GM12878 (cell line): ENCODE data around the gene TMEM72. TPM values are rescaled to one million over a fixed set of nuclear protein-coding genes. Genes with fewer than 3 reads are reported as not detected.

ENCODE experiments used
- ATAC-seq: fragments of 200-7000 bp; cut with Tn5 transposase; 3 replicates; pipeline ENCODE4 v1.9.1; 2020; ENCODE audit warnings: mild to moderate bottlenecking, moderate library complexity
- BruUV-seq: library from RNA; stranded (reverse); fragments of 400-500 nt; replicated peaks from 2 replicates; lab custom pipeline; 2021; lab: Mats Ljungman, UMichigan
- CTCF ChIA-PET: fragments of 300-600 bp; sonication (Branson Sonifier 250); formaldehyde crosslinking; extraction: SDS; loops from one replicate; lab custom pipeline; 2021; ENCODE audit warnings: inconsistent platforms; lab: Yijun Ruan, JAX
- POLR2A ChIA-PET: fragments of 350-600 bp; formaldehyde crosslinking; extraction: SDS; loops from one replicate; lab custom pipeline; 2021; ENCODE audit warnings: inconsistent platforms; lab: Charles Lee
- RAD21 ChIA-PET: fragments of 300-600 bp; sonication (Branson Sonifier 250); formaldehyde crosslinking; loops from one replicate; lab custom pipeline; 2023; ENCODE audit warnings: antibody characterized with exemption; ENCODE audit not compliant: unreplicated experiment; lab: Charles Lee
- SMC1A ChIA-PET: fragments of 300-600 bp; sonication (Branson Sonifier 250); formaldehyde crosslinking; loops from one replicate; lab custom pipeline; 2023; ENCODE audit not compliant: unreplicated experiment, uncharacterized antibody; lab: Charles Lee
- DNase-seq: peaks from one replicate; pipeline ENCODE4 v3.0.0-alpha.2; 2011; ENCODE audit warnings: low read depth, low spot score
- FAIRE-seq: peaks from 3 replicates; lab custom pipeline; 2011; peaks lifted over from hg19 to GRCh38; lab: Jason Lieb, UNC
- H2AFZ ChIP-seq: 2 replicates; pipeline ENCODE4 v1.6.0; 2011; ENCODE audit warnings: low read depth, low read length, control low read depth; ENCODE audit not compliant: control insufficient read depth
- H3K27ac ChIP-seq: 2 replicates; pipeline ENCODE4 v1.5.1; 2011; ENCODE audit warnings: control low read depth; ENCODE audit not compliant: control insufficient read depth, insufficient read depth
- H3K27me3 ChIP-seq, 2 experiments: replicated peaks in 1 of 2; 2 replicates each; pipeline versions ENCODE4 v1.6.0 to v1.6.1; 2011; ENCODE audit warnings: low read length in 1 of 2; ENCODE audit not compliant: control insufficient read depth in 2 of 2, insufficient read depth in 2 of 2
- H3K36me3 ChIP-seq, 2 experiments: 2 replicates each; pipeline ENCODE4 v1.5.1; 2011; ENCODE audit warnings: low read length in 1 of 2; ENCODE audit not compliant: control insufficient read depth in 2 of 2, insufficient read depth in 2 of 2
- H3K4me1 ChIP-seq: 2 replicates; pipeline ENCODE4 v1.6.1; 2011; ENCODE audit warnings: mild to moderate bottlenecking, low read length, moderate library complexity, mixed read lengths; ENCODE audit not compliant: control insufficient read depth, insufficient read depth
- H3K4me2 ChIP-seq: 2 replicates; pipeline ENCODE4 v1.6.0; 2011; ENCODE audit warnings: control low read depth; ENCODE audit not compliant: control insufficient read depth, insufficient read depth
- H3K4me3 ChIP-seq: fragments of 200-600 bp; sonication (generic); 2 replicates; pipeline ENCODE4 v1.5.1; 2016
- H3K79me2 ChIP-seq: 2 replicates; pipeline ENCODE4 v1.6.0; 2011; ENCODE audit warnings: low read length; ENCODE audit not compliant: control insufficient read depth, insufficient read depth
- H3K9ac ChIP-seq: 2 replicates; pipeline ENCODE4 v1.8.0; 2011; ENCODE audit warnings: low read length, control low read depth, mixed read lengths; ENCODE audit not compliant: control insufficient read depth, insufficient read depth
- H3K9me3 ChIP-seq: replicated peaks from 3 replicates; pipeline ENCODE4 v1.5.1; 2011; ENCODE audit warnings: mild to moderate bottlenecking, low read length; ENCODE audit not compliant: control insufficient read depth, insufficient read depth
- H4K20me1 ChIP-seq: 2 replicates; pipeline ENCODE4 v1.6.0; 2011; ENCODE audit not compliant: control insufficient read depth, insufficient read depth
- BCL3 ChIP-seq: IDR thresholded peaks from 2 replicates; pipeline ENCODE4 v1.6.1; 2011; ENCODE audit warnings: borderline replicate concordance, low read depth, mild to moderate bottlenecking, moderate library complexity, low read length; ENCODE audit not compliant: insufficient read depth, poor library complexity, severe bottlenecking
- CHD1 ChIP-seq: IDR thresholded peaks from 2 replicates; pipeline ENCODE4 v1.6.1; 2012; ENCODE audit warnings: low read depth, low read length, improper control_type of control experiment
- CHD4 ChIP-seq: fragments of 200-600 bp; sonication (generic); IDR thresholded peaks from 2 replicates; pipeline ENCODE4 v1.6.1; 2016; ENCODE audit warnings: mild to moderate bottlenecking
- DPF2 ChIP-seq: fragments of 450-650 bp; IDR thresholded peaks from 2 replicates; pipeline ENCODE4 v1.6.1; 2017; ENCODE audit warnings: mild to moderate bottlenecking
- EGR1 ChIP-seq, 2 experiments: IDR thresholded peaks; 1 replicate in 1 of 2; 2 replicates in 1 of 2; pipeline ENCODE4 v1.6.1; 2011 to 2012; ENCODE audit warnings: low read depth in 2 of 2, low read length in 2 of 2, borderline replicate concordance in 1 of 2, mild to moderate bottlenecking in 1 of 2, moderate library complexity in 1 of 2
- EP300 ChIP-seq, 2 experiments: fragments of 150-350 bp in 1 of 2; IDR thresholded peaks; 2 replicates each; pipeline ENCODE4 v1.6.1; 2011 to 2012; ENCODE audit warnings: low read depth in 2 of 2, low read length in 2 of 2, borderline replicate concordance in 1 of 2, improper control_type of control experiment in 1 of 2, inconsistent platforms in 1 of 2; ENCODE audit not compliant: control insufficient read depth in 1 of 2
- IRF4 ChIP-seq: IDR thresholded peaks from 2 replicates; pipeline ENCODE4 v1.6.1; 2011; ENCODE audit warnings: low read depth, low read length
- NBN ChIP-seq: fragments of 450-650 bp; IDR thresholded peaks from 2 replicates; pipeline ENCODE4 v1.6.1; 2016
- NFYB ChIP-seq: IDR thresholded peaks from 2 replicates; pipeline ENCODE4 v1.6.1; 2011; ENCODE audit warnings: low read depth, mild to moderate bottlenecking, low read length, improper control_type of control experiment, moderate library complexity; ENCODE audit not compliant: insufficient read depth
- POLR2A ChIP-seq: IDR thresholded peaks from 2 replicates; pipeline ENCODE4 v1.6.1; 2011; ENCODE audit warnings: low read depth, mild to moderate bottlenecking, low read length
- SIN3A ChIP-seq: IDR thresholded peaks from 2 replicates; pipeline ENCODE4 v1.6.1; 2012; ENCODE audit warnings: low read depth, low read length, improper control_type of control experiment
- SKIL ChIP-seq: fragments of 450-650 bp; IDR thresholded peaks from 2 replicates; pipeline ENCODE4 v1.6.1; 2017; ENCODE audit warnings: mild to moderate bottlenecking, low read depth, inconsistent platforms; ENCODE audit not compliant: poor library complexity, severe bottlenecking
- SPI1 ChIP-seq: IDR thresholded peaks from 2 replicates; pipeline ENCODE4 v1.6.1; 2011; ENCODE audit warnings: low read depth, mild to moderate bottlenecking, low read length, moderate library complexity, borderline replicate concordance; ENCODE audit not compliant: insufficient read depth
- SRF ChIP-seq, 2 experiments: IDR thresholded peaks; 2 replicates each; pipeline ENCODE4 v1.6.1; 2011; ENCODE audit warnings: low read depth in 2 of 2, low read length in 2 of 2, mild to moderate bottlenecking in 1 of 2, moderate library complexity in 1 of 2
- ZZZ3 ChIP-seq: IDR thresholded peaks from 2 replicates; pipeline ENCODE4 v1.6.1; 2011; ENCODE audit warnings: low read depth; ENCODE audit not compliant: control insufficient read depth, insufficient read length
- WGBS: methylation state at CpG from one replicate; pipeline ENCODE4 v1.1.6; 2016; ENCODE audit warnings: low lambda C conversion rate; ENCODE audit not compliant: insufficient replicate concordance, insufficient coverage; ENCODE audit errors: missing lambda C conversion rate; 5-methylcytosine and 5-hydroxymethylcytosine counted together
- in situ Hi-C: fragments of 300-500 bp; cut with MboI; formaldehyde crosslinking; loops from 9 replicates; pipeline ENCODE4 v1.14.3; 2018; ENCODE audit warnings: mixed read lengths
- intact Hi-C: fragments of 100-400 bp; cut with micrococcal nuclease; formaldehyde crosslinking; loops from one replicate; pipeline ENCODE4 v1.14.2; 2022; ENCODE audit not compliant: unreplicated experiment
- polyA plus RNA-seq, 11 experiments: library from polyadenylated mRNA; depleted of rRNA in 4 of 11; unstranded in 6 of 11; stranded (reverse) in 5 of 11; fragments of >200 nt; fragmentation: Nextera tagmentation in 4 of 11; fragmentation: Illumina TruSeq in 1 of 11; extraction: Ambion mirVana in 4 of 11; extraction: Trizol in 1 of 11; gene quantifications; 1 replicate in 1 of 11; 2 replicates in 10 of 11; pipeline versions ENCODE4 v1.2.1 to v1.2.3, GENCODE V29; 2011 to 2016; ENCODE audit warnings: inconsistent platforms in 2 of 11, missing spikeins in 2 of 11, low read depth in 1 of 11
- total RNA-seq, 4 experiments: library from RNA; depleted of rRNA in 3 of 4; stranded (reverse); fragments of >200 nt in 3 of 4; fragmentation: Illumina TruSeq in 1 of 4; extraction: Trizol in 1 of 4; gene quantifications; 2 replicates each; pipeline versions ENCODE4 v1.2.1 to v1.2.3, GENCODE V29; 2013 to 2021
- TF ChIP-seq, protein P1 (sequence below): fragments of 450-650 bp; formaldehyde crosslinking; IDR thresholded peaks from 2 replicates; pipeline ENCODE4 v1.4.0; 2022; ENCODE audit warnings: mild to moderate bottlenecking, moderate library complexity
- TF ChIP-seq, protein P2 (sequence below): IDR thresholded peaks from 2 replicates; pipeline ENCODE4 v1.6.1; 2011; ENCODE audit warnings: borderline replicate concordance, low read depth, mild to moderate bottlenecking, moderate library complexity, mixed read lengths, low read length; ENCODE audit not compliant: insufficient read depth; ENCODE audit errors: extremely low read length

The TMEM72 gene
- total and polyA plus RNA-seq, 10 of the 15 experiments (the other 5 are each of a cell fraction or from before 2014, with no cell fraction given), result 0.12 TPM; not detected in 9

- ChIA-PET SMC1A (interaction anchor here (0.6 kb wide), 1 partner anchor 25 kb away, joined by 3 read pairs; no protein-coding TSS in a partner anchor), POLR2A (no interaction called here), RAD21 (no interaction called here), CTCF (no interaction called here)
- no peak overlapping the region for H3K4me2 ChIP-seq
- no peaks in the 10 kb centered on the region; the same call in 2 of the 3 replicates for H3K9me3 ChIP-seq
- no peaks in the 10 kb centered on the region for H3K36me3 ChIP-seq
- H3K79me2 ChIP-seq, result no peaks in the 10 kb centered on the region
- 70% methylated on average over 4 of the region's 4 CpGs for whole genome bisulfite sequencing
- no peak overlapping the region for H2AFZ ChIP-seq
- no peak overlapping the region for H3K4me3 ChIP-seq
- in situ Hi-C loops, result no loop called here
- no peak for DNase-seq
- H3K27me3 ChIP-seq, result no peaks in the 10 kb centered on the region; a peak in 2 of 4 replicates
- FAIRE-seq, result no peak
- no peak overlapping the region for H3K9ac ChIP-seq
- intact Hi-C loops, result no loop called here
- H3K27ac ChIP-seq, result no peak overlapping the region
- no TSS peak for BruUV-seq
- ATAC-seq, result no peak
- no peaks in the 10 kb centered on the region for H3K4me1 ChIP-seq
- H4K20me1 ChIP-seq, result no peaks in the 10 kb centered on the region
- TF ChIP-seq SIN3A, result no peak
- TF ChIP-seq, protein P1, sequence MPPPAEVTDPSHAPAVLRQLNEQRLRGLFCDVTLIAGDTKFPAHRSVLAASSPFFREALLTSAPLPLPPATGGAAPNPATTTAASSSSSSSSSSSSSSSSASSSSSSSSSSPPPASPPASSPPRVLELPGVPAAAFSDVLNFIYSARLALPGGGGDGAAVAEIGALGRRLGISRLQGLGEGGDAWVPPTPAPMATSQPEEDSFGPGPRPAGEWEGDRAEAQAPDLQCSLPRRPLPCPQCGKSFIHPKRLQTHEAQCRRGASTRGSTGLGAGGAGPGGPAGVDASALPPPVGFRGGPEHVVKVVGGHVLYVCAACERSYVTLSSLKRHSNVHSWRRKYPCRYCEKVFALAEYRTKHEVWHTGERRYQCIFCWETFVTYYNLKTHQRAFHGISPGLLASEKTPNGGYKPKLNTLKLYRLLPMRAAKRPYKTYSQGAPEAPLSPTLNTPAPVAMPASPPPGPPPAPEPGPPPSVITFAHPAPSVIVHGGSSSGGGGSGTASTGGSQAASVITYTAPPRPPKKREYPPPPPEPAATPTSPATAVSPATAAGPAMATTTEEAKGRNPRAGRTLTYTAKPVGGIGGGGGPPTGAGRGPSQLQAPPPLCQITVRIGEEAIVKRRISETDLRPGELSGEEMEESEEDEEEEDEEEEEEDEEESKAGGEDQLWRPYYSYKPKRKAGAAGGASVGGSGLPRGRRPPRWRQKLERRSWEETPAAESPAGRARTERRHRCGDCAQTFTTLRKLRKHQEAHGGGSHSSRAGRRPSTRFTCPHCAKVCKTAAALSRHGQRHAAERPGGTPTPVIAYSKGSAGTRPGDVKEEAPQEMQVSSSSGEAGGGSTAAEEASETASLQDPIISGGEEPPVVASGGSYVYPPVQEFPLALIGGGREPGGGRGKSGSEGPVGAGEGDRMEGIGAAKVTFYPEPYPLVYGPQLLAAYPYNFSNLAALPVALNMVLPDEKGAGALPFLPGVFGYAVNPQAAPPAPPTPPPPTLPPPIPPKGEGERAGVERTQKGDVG (CRISPR knock-in tag), result no peak
- TF ChIP-seq POLR2A, result no peak
- TF ChIP-seq EP300 (IDR thresholded peaks at IDR 0.05; ENCODE audit: borderline replicate concordance in 1 of 2, control insufficient read depth in 1 of 2, low read depth in 2 of 2, low read length in 2 of 2), result no peak
- no peak for TF ChIP-seq DPF2
- no peak for TF ChIP-seq ZZZ3
- TF ChIP-seq NFYB, result no peak
- TF ChIP-seq SKIL, result no peak
- no peak for TF ChIP-seq EGR1 (IDR thresholded peaks at IDR 0.05; ENCODE audit: borderline replicate concordance in 1 of 2, low read depth in 2 of 2, low read length in 2 of 2)
- TF ChIP-seq BCL3, result no peak
- TF ChIP-seq IRF4, result no peak
- no peak for TF ChIP-seq NBN
- TF ChIP-seq SRF (IDR thresholded peaks at IDR 0.05; ENCODE audit: low read depth in 2 of 2, low read length in 2 of 2), result no peak
- no peak for TF ChIP-seq CHD1
- TF ChIP-seq, protein P2, sequence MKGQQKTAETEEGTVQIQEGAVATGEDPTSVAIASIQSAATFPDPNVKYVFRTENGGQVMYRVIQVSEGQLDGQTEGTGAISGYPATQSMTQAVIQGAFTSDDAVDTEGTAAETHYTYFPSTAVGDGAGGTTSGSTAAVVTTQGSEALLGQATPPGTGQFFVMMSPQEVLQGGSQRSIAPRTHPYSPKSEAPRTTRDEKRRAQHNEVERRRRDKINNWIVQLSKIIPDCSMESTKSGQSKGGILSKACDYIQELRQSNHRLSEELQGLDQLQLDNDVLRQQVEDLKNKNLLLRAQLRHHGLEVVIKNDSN, result no peak
- no peak for TF ChIP-seq CHD4
- TF ChIP-seq SPI1, result no peak
Measured at GRCh38 chr10:44894691-44895090, 16.4 kb upstream of the TMEM72 start.
